H1 (cell line): Measurements from ENCODE around the gene AIFM2. TPM values are rescaled to one million over a fixed set of nuclear protein-coding genes. Genes with fewer than 3 reads are reported as not detected.

Source experiments
- BCL11A ChIP-seq, 2 experiments: IDR thresholded peaks; one replicate each; pipeline ENCODE4 v1.6.1; 2011; ENCODE audit warnings: low read depth in 2 of 2, low read length in 2 of 2, mild to moderate bottlenecking in 2 of 2
- CBX5 ChIP-seq: fragments of 300-800, 300-1000 bp; sonication (generic); IDR thresholded peaks from 2 replicates; pipeline ENCODE4 v1.7.1; 2016; ENCODE audit warnings: antibody characterized with exemption, low read length, low read depth
- CHD2 ChIP-seq: IDR thresholded peaks from 2 replicates; pipeline ENCODE4 v1.6.1; 2012; ENCODE audit warnings: low read length, improper control_type of control experiment
- CREB1 ChIP-seq: IDR thresholded peaks from 2 replicates; pipeline ENCODE4 v1.6.1; 2012; ENCODE audit warnings: inconsistent platforms
- EZH2 ChIP-seq: fragments of 200-600 bp; sonication (generic); IDR thresholded peaks from 2 replicates; pipeline ENCODE4 v1.7.1; 2012; ENCODE audit warnings: low read depth, mild to moderate bottlenecking, moderate library complexity, low read length, inconsistent platforms; ENCODE audit not compliant: severe bottlenecking
- GABPA ChIP-seq: IDR thresholded peaks from 2 replicates; pipeline ENCODE4 v1.6.1; 2011; ENCODE audit warnings: mild to moderate bottlenecking, low read length, moderate library complexity, borderline replicate concordance; ENCODE audit not compliant: insufficient read depth
- JUND ChIP-seq: IDR thresholded peaks from 2 replicates; pipeline ENCODE4 v1.6.1; 2011; ENCODE audit warnings: mild to moderate bottlenecking, improper control_type of control experiment, low read length
- KDM4A ChIP-seq: IDR thresholded peaks from one replicate; pipeline ENCODE4 v1.7.1; 2012; ENCODE audit warnings: low read depth, mild to moderate bottlenecking, moderate library complexity, low read length, inconsistent platforms; ENCODE audit not compliant: severe bottlenecking
- POLR2AphosphoS5 ChIP-seq: IDR thresholded peaks from 2 replicates; pipeline ENCODE4 v1.6.1; 2011; ENCODE audit warnings: low read depth, low read length
- SIN3A ChIP-seq, 2 experiments: IDR thresholded peaks in 1 of 2; conservative IDR thresholded peaks in 1 of 2; 2 replicates each; pipeline ENCODE4 v1.6.1; 2011 to 2012; ENCODE audit warnings: low read length in 2 of 2, improper control_type of control experiment in 1 of 2, low read depth in 1 of 2, mild to moderate bottlenecking in 1 of 2
- SP4 ChIP-seq: IDR thresholded peaks from 2 replicates; pipeline ENCODE4 v1.6.1; 2012; ENCODE audit warnings: low read length, inconsistent platforms
- SRF ChIP-seq: IDR thresholded peaks from 2 replicates; pipeline ENCODE4 v1.6.1; 2011; ENCODE audit warnings: mild to moderate bottlenecking, low read depth, low read length, moderate library complexity
- YY1 ChIP-seq: IDR thresholded peaks from 2 replicates; pipeline ENCODE4 v1.6.1; 2011; ENCODE audit warnings: low read depth, mild to moderate bottlenecking, low read length
- polyA plus RNA-seq, 7 experiments: library from polyadenylated mRNA; depleted of rRNA in 3 of 7; stranded (reverse) in 5 of 7; unstranded in 2 of 7; fragments of >200 nt in 5 of 7; fragments of 200-250 nt in 2 of 7; gene quantifications; 1 replicate in 5 of 7; 2 replicates in 1 of 7; 4 replicates in 1 of 7; pipeline versions ENCODE4 v1.2.1 to v1.2.3, GENCODE V29; 2011 to 2013; ENCODE audit warnings: missing spikeins in 2 of 7, mixed read lengths in 2 of 7
- total RNA-seq: library from RNA; stranded (reverse); fragmentation: NEBNext Ultra II Directional; extraction: Animal tissue kit (Norgen Biotek cat#: 25700); gene quantifications from 2 replicates; pipeline ENCODE4 v1.2.1, GENCODE V29; 2021
- TF ChIP-seq, protein P1 (sequence below), 3 experiments: IDR thresholded peaks; 1 replicate in 2 of 3; 2 replicates in 1 of 3; pipeline versions ENCODE4 v1.5.1 to v1.6.1; 2011; ENCODE audit warnings: low read length in 3 of 3, mild to moderate bottlenecking in 3 of 3, inconsistent platforms in 2 of 3, low read depth in 1 of 3, moderate library complexity in 1 of 3; ENCODE audit not compliant: insufficient read depth in 1 of 3; ENCODE audit errors: control extremely low read depth in 1 of 3
- TF ChIP-seq, protein P2 (sequence below): IDR thresholded peaks from 2 replicates; pipeline ENCODE4 v1.6.1; 2012; ENCODE audit warnings: inconsistent platforms
- TF ChIP-seq, protein P3 (sequence below): IDR thresholded peaks from 2 replicates; pipeline ENCODE4 v1.6.1; 2012; ENCODE audit warnings: inconsistent platforms
- TF ChIP-seq, protein P4 (sequence below): IDR thresholded peaks from 2 replicates; pipeline ENCODE4 v1.6.1; 2011; ENCODE audit warnings: low read depth, mild to moderate bottlenecking, low read length; ENCODE audit not compliant: insufficient read depth
- TF ChIP-seq, protein P5 (sequence below): IDR thresholded peaks from 2 replicates; pipeline ENCODE4 v1.6.1; 2011; ENCODE audit warnings: low read length, improper control_type of control experiment

AIFM2 gene
- total and polyA plus RNA-seq, 2 of the 8 experiments (the other 6 are each of a cell fraction or from before 2014, with no cell fraction given), result 4.0 TPM

DNA sequence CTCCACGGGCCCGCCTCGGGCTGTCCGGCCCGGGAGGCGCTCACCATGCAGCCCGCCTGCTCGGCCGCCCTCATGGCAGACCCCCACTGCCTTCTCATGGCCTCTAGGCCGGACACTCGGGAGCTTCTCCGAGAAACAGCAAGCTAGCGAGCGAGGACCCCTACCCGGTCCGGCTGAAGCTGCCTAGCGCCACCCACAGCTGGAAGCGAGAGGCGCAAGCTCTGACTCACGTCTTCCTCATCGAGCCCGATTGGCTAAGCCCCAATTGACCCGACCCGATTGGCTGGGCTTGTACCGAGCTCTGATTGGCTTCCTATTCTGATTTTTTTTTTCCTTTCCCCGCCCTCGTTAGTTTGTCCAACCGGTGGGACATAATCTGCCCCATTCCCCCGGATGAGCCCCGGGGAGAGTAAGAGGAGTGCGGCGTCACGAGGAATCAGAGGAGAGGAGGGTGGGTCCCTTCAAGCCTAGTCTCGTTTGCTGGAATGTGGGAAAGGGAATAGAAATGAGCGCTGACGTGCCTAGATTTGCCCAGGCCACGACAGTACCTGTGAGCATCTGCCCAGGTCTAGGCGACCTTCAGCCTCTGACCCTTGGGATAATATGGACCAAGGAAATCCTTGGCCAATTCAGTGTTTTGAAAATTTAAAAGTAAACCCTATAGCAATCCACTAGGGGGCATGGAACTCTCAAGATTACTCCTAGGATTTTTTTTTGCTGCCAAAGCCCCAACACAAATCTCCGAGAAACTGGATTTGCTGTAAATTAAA, 14.0 kb upstream of the AIFM2 start, which contains the start of gene TYSND1 (continued):
- TF ChIP-seq CHD2 (peak; percentile 26; the same call in 1 of the 2 replicates), POLR2AphosphoS5 (peak; percentile 84), YY1 (peak; percentile 13; the same call in 1 of the 2 replicates), SIN3A (conservative IDR thresholded peaks at IDR 0.05 in 1 of 2, IDR thresholded peaks at IDR 0.05 in 1 of 2; ENCODE audit: low read depth in 1 of 2, low read length in 2 of 2) (peak; percentile 36 to 68; a peak in 1 of 4 replicates), JUND (peak; percentile 77), SRF (no peak), CBX5 (no peak), SP4 (0 out of 2 replicates have a peak, but pooled peaks have one; percentile 78), GABPA (no peak; the same call in 1 of the 2 replicates), BCL11A (IDR thresholded peaks at IDR 0.05; ENCODE audit: low read depth in 2 of 2, low read length in 2 of 2) (no peak), CREB1 (peak; percentile 82), KDM4A (peak; percentile 26), EZH2 (no peak)
- TF ChIP-seq, protein P1, sequence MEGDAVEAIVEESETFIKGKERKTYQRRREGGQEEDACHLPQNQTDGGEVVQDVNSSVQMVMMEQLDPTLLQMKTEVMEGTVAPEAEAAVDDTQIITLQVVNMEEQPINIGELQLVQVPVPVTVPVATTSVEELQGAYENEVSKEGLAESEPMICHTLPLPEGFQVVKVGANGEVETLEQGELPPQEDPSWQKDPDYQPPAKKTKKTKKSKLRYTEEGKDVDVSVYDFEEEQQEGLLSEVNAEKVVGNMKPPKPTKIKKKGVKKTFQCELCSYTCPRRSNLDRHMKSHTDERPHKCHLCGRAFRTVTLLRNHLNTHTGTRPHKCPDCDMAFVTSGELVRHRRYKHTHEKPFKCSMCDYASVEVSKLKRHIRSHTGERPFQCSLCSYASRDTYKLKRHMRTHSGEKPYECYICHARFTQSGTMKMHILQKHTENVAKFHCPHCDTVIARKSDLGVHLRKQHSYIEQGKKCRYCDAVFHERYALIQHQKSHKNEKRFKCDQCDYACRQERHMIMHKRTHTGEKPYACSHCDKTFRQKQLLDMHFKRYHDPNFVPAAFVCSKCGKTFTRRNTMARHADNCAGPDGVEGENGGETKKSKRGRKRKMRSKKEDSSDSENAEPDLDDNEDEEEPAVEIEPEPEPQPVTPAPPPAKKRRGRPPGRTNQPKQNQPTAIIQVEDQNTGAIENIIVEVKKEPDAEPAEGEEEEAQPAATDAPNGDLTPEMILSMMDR (IDR thresholded peaks at IDR 0.05; ENCODE audit: control extremely low read depth in 1 of 3, insufficient read depth in 1 of 3, low read depth in 1 of 3, low read length in 3 of 3), result peak; percentile 77 to 82 (median 81)
- TF ChIP-seq, protein P2, sequence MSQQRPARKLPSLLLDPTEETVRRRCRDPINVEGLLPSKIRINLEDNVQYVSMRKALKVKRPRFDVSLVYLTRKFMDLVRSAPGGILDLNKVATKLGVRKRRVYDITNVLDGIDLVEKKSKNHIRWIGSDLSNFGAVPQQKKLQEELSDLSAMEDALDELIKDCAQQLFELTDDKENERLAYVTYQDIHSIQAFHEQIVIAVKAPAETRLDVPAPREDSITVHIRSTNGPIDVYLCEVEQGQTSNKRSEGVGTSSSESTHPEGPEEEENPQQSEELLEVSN, result no peak; the same call in 1 of the 2 replicates
- TF ChIP-seq, protein P3, sequence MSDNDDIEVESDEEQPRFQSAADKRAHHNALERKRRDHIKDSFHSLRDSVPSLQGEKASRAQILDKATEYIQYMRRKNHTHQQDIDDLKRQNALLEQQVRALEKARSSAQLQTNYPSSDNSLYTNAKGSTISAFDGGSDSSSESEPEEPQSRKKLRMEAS, result peak; percentile 8
- TF ChIP-seq, protein P4, sequence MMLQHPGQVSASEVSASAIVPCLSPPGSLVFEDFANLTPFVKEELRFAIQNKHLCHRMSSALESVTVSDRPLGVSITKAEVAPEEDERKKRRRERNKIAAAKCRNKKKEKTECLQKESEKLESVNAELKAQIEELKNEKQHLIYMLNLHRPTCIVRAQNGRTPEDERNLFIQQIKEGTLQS, result 0 out of 2 replicates have a peak, but pooled peaks have one; percentile 32
- TF ChIP-seq, protein P5, sequence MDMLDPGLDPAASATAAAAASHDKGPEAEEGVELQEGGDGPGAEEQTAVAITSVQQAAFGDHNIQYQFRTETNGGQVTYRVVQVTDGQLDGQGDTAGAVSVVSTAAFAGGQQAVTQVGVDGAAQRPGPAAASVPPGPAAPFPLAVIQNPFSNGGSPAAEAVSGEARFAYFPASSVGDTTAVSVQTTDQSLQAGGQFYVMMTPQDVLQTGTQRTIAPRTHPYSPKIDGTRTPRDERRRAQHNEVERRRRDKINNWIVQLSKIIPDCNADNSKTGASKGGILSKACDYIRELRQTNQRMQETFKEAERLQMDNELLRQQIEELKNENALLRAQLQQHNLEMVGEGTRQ, result no peak
